GM13977 (cell line): Measurements from ENCODE around the gene TEKT2.

Source experiments
- DNase-seq: peaks from one replicate; pipeline ENCODE4 v3.0.0; 2012; ENCODE audit warnings: low spot score
- CTCF ChIP-seq: IDR thresholded peaks from 2 replicates; pipeline ENCODE4 v1.5.1; 2012; ENCODE audit warnings: mild to moderate bottlenecking, control low read depth; ENCODE audit not compliant: insufficient read depth; ENCODE audit errors: extremely low read depth, missing control alignments
- in situ Hi-C: fragments of 300-500 bp; cut with MboI; formaldehyde crosslinking; loops from one replicate; pipeline ENCODE4 v1.12.0; 2022; ENCODE audit warnings: low sequenced_read_pairs, low pct_unique_long_range_greater_than_20kb, mixed read lengths, inconsistent platforms; ENCODE audit not compliant: unreplicated experiment

Gene TEKT2

GRCh38 chr1:36091141-36091540 lies 7.2 kb downstream of the TEKT2 start:
- TF ChIP-seq CTCF, result no peak
- in situ Hi-C loops, result loop anchor here (10.0 kb wide), 1 partner anchor 94 kb away; no protein-coding TSS in a partner anchor
- no peak for DNase-seq

- no peak for DNase-seq
- in situ Hi-C loops, result loop anchor here (10.0 kb wide), 1 partner anchor 93 kb away; no protein-coding TSS in a partner anchor
- TF ChIP-seq CTCF, result no peak
These were observed 7.8 kb downstream of the TEKT2 start for GRCh38 chr1:36091698-36092097.

GRCh38 chr1:36092166-36092797 lies 8.4 kb downstream of the TEKT2 start:
- DNase-seq, result no peak
- in situ Hi-C loops, result loop anchor here (10.0 kb wide), 1 partner anchor 93 kb away; no protein-coding TSS in a partner anchor
- no peak for TF ChIP-seq CTCF

GRCh38 chr1:36092798-36093185 lies 8.9 kb downstream of the TEKT2 start:
- no peak for TF ChIP-seq CTCF
- no peak for DNase-seq
- in situ Hi-C loops, result loop anchor here (10.0 kb wide), 1 partner anchor 92 kb away; no protein-coding TSS in a partner anchor

- DNase-seq, result no peak
- in situ Hi-C loops, result loop anchor here (10.0 kb wide), 1 partner anchor 92 kb away; no protein-coding TSS in a partner anchor
- no peak for TF ChIP-seq CTCF
These were observed 9.3 kb downstream of the TEKT2 start for GRCh38 chr1:36093226-36093625.

- in situ Hi-C loops, result loop anchor here (10.0 kb wide), 1 partner anchor 91 kb away; no protein-coding TSS in a partner anchor
- no peak for DNase-seq
- no peak for TF ChIP-seq CTCF
These were observed 10.0 kb downstream of the TEKT2 start for GRCh38 chr1:36093929-36094328.
